Small intestine (tissue), 7 donors: ENCODE results near the gene DET1. TPM values are rescaled to one million over a fixed set of nuclear protein-coding genes. Genes with fewer than 3 reads are reported as not detected.

Source experiments
- DNase-seq, 2 donors: peaks; one replicate each; pipeline versions ENCODE4 v3.0.0 to v3.0.0-alpha.2; 2013
- FAIRE-seq: peaks from 2 replicates; lab custom pipeline; 2012; peaks lifted over from hg19 to GRCh38; lab: Jason Lieb, UNC
- H3K27ac ChIP-seq, 3 donors: one replicate each; pipeline ENCODE4 v1.5.1; 2013; ENCODE audit warnings: low read length in 2 of 3, mild to moderate bottlenecking in 2 of 3, control low read depth in 1 of 3, inconsistent platforms in 1 of 3, low read depth in 1 of 3, moderate library complexity in 1 of 3
- H3K27me3 ChIP-seq, 3 donors: one replicate each; pipeline ENCODE4 v1.6.1; 2013; ENCODE audit warnings: low read length in 3 of 3, inconsistent platforms in 1 of 3; ENCODE audit not compliant: control insufficient read depth in 3 of 3, insufficient read depth in 3 of 3
- H3K36me3 ChIP-seq, 3 donors: one replicate each; pipeline ENCODE4 v1.6.1; 2013; ENCODE audit warnings: low read length in 3 of 3, inconsistent platforms in 1 of 3, low read depth in 1 of 3, mild to moderate bottlenecking in 1 of 3, moderate library complexity in 1 of 3; ENCODE audit not compliant: control insufficient read depth in 3 of 3, insufficient read depth in 2 of 3
- H3K4me1 ChIP-seq, 3 donors: one replicate each; pipeline ENCODE4 v1.6.1; 2013; ENCODE audit warnings: low read length in 2 of 3, inconsistent platforms in 1 of 3, low read depth in 1 of 3, mild to moderate bottlenecking in 1 of 3, moderate library complexity in 1 of 3; ENCODE audit not compliant: control insufficient read depth in 3 of 3, insufficient read depth in 2 of 3
- H3K4me3 ChIP-seq, 3 donors: one replicate each; pipeline ENCODE4 v1.5.1; 2013; ENCODE audit warnings: low read length in 3 of 3, control low read depth in 1 of 3, inconsistent platforms in 1 of 3, low read depth in 1 of 3, mild to moderate bottlenecking in 1 of 3, moderate library complexity in 1 of 3
- H3K9me3 ChIP-seq, 2 donors: one replicate each; pipeline ENCODE4 v1.6.1; 2013; ENCODE audit warnings: low read depth in 1 of 2, low read length in 1 of 2; ENCODE audit not compliant: control insufficient read depth in 2 of 2, insufficient read depth in 1 of 2
- WGBS, 3 donors: extraction: QIAGEN DNeasy Blood & Tissue Kit; methylation state at CpG; one replicate each; pipeline ENCODE4 v1.1.7; 2013; 5-methylcytosine and 5-hydroxymethylcytosine counted together
- polyA plus RNA-seq, 4 donors: library from polyadenylated mRNA; stranded (reverse) in 3 of 4; unstranded in 1 of 4; fragments of 200-250 nt in 3 of 4; fragments of 120-200 nt in 1 of 4; gene quantifications; one replicate each; pipeline versions ENCODE4 v1.2.1 to v1.2.3, GENCODE V29; 2013
- donor health status: healthy with polysubstance abuse.
- donor health status: control.
- donor health status: control.
- donor health status: Bipolar disorder and iron deficiency.
- donor health status: healthy.

The DET1 gene
- polyA plus RNA-seq, 4 donors = 1.1 to 14.0 (median 3.5) TPM

- no peak for FAIRE-seq
- H3K4me1 ChIP-seq = peaks cover 0 to 3% (median 2%) of the 10 kb centered on the region in 3 donors
- peak within 1 kb of the TSS; percentile 69 to 97 (median 73) for H3K4me3 ChIP-seq
- peak within 1 kb of the TSS; percentile 41 to 89 (median 76) for H3K27ac ChIP-seq
- no peaks in the 10 kb centered on the region for H3K9me3 ChIP-seq
- WGBS, 3 donors = 0 to 1% (median 1%) methylated on average over 54 to 55 of the region's 55 CpGs
- no peaks in the 10 kb centered on the region for H3K27me3 ChIP-seq
- peaks cover 7 to 11% (median 8%) of the 10 kb centered on the region in 3 donors for H3K36me3 ChIP-seq
- peak; percentile 91 to 97 for DNase-seq
Measured at GRCh38 chr15:88467073-88467934, 79.2 kb downstream of the DET1 start, which contains the start of the genes MRPL46 and MRPS11. MRPL46 (minus strand) TSS chr15:88467388; CDS start chr15:88467377, 11 bp downstream. MRPS11 (plus strand) TSS chr15:88467708; CDS start chr15:88467718, 10 bp downstream.

GRCh38 chr15:88465633-88466224, 80.8 kb downstream of the DET1 start:
- WGBS, 3 donors = 89 to 93% (median 92%) methylated on average over 4 of the region's 4 CpGs
- Histone ChIP-seq H3K4me3 (no peak overlapping the region), H3K36me3 (peaks cover 8 to 9% (median 9%) of the 10 kb centered on the region in 3 donors), H3K4me1 (peaks cover 0 to 3% (median 2%) of the 10 kb centered on the region in 3 donors), H3K27ac (no peak overlapping the region), H3K27me3 (no peaks in the 10 kb centered on the region), H3K9me3 (no peaks in the 10 kb centered on the region)
- DNase-seq (peak; percentile 13 to 61), FAIRE-seq (no peak)

- H3K27me3 ChIP-seq = no peaks in the 10 kb centered on the region
- H3K27ac ChIP-seq = no peak overlapping the region
- H3K36me3 ChIP-seq = peaks cover 15 to 20% (median 18%) of the 10 kb centered on the region in 3 donors
- DNase-seq = no peak
- WGBS, 3 donors = 60 to 71% (median 63%) methylated on average over 2 of the region's 2 CpGs
- no peaks in the 10 kb centered on the region for H3K9me3 ChIP-seq
- H3K4me1 ChIP-seq = peaks cover 0 to 3% (median 2%) of the 10 kb centered on the region in 3 donors
- FAIRE-seq = no peak
- H3K4me3 ChIP-seq = no peak overlapping the region
Measured at GRCh38 chr15:88463870-88464532, 82.5 kb downstream of the DET1 start.

Other genes with a start within 250 kb of the DET1 start
- gene MRPL46, start 79.3 kb downstream of the DET1 start, polyA plus RNA-seq = 10 to 100 TPM; 29.9 to 61.7 (median 45.0) TPM
- 10 to 100 TPM; 37.7 to 79.8 (median 63.9) TPM for gene MRPS11, start 79.0 kb downstream of the DET1 start, polyA plus RNA-seq
- 10 to 100 TPM in 2 of 4 donors, 1 to 10 TPM in 2; 5.4 to 16.8 (median 11.3) TPM for gene AEN, start 74.7 kb upstream of the DET1 start, polyA plus RNA-seq
- gene ISG20, start 92.3 kb upstream of the DET1 start, polyA plus RNA-seq = 100 to 1,000 TPM in 2 of 4 donors, 10 to 100 TPM in 1, 1 to 10 TPM in 1; 4.1 to 434 (median 98.1) TPM